22Rv1 (cell line): ENCODE data around the gene XPO5.

Experiments
- H3K27ac ChIP-seq: fragments of 450-650 bp; 2 replicates; pipeline ENCODE4 v1.5.1; 2017
- ZFX ChIP-seq: fragments of 450-650 bp; IDR thresholded peaks from 2 replicates; pipeline ENCODE4 v1.6.1; 2017; ENCODE audit warnings: antibody characterized with exemption, borderline replicate concordance
- TF ChIP-seq, protein P1 (sequence below): fragments of 450-650 bp; IDR thresholded peaks from 2 replicates; pipeline ENCODE4 v1.5.1; 2017; ENCODE audit warnings: mild to moderate bottlenecking

The XPO5 gene

GRCh38 chr6:43495409-43495941 lies 80.4 kb downstream of the XPO5 start:
- H3K27ac ChIP-seq, result no peak overlapping the region

DNA sequence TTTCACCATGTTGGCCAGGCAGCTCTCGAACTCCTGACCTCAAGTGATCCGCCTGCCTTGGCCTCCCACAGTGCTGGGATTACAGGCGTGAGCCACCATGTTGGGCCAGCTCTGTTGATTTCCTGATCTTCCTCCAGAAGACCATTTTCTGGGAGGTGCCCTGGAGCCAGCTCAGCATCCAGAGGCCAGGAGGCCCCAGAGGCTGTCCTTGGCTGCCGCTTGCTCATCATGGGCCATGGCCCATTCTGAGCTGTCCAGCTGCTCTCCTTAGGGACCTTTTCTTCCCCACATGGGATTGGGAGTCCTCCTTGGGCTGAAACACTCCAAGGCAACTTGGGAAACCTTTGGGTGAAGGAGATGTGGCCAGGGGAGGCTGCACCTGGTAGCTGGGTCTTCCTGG lies 81.1 kb downstream of the XPO5 start:
- H3K27ac ChIP-seq, result no peak overlapping the region
- TF ChIP-seq ZFX, result no peak
- TF ChIP-seq, protein P1, sequence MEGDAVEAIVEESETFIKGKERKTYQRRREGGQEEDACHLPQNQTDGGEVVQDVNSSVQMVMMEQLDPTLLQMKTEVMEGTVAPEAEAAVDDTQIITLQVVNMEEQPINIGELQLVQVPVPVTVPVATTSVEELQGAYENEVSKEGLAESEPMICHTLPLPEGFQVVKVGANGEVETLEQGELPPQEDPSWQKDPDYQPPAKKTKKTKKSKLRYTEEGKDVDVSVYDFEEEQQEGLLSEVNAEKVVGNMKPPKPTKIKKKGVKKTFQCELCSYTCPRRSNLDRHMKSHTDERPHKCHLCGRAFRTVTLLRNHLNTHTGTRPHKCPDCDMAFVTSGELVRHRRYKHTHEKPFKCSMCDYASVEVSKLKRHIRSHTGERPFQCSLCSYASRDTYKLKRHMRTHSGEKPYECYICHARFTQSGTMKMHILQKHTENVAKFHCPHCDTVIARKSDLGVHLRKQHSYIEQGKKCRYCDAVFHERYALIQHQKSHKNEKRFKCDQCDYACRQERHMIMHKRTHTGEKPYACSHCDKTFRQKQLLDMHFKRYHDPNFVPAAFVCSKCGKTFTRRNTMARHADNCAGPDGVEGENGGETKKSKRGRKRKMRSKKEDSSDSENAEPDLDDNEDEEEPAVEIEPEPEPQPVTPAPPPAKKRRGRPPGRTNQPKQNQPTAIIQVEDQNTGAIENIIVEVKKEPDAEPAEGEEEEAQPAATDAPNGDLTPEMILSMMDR, result no peak

More at GRCh38 chr6:43495409-43495941, 80.4 kb downstream of the XPO5 start:
- TF ChIP-seq ZFX, result no peak
- TF ChIP-seq, protein P1, result no peak

DNA sequence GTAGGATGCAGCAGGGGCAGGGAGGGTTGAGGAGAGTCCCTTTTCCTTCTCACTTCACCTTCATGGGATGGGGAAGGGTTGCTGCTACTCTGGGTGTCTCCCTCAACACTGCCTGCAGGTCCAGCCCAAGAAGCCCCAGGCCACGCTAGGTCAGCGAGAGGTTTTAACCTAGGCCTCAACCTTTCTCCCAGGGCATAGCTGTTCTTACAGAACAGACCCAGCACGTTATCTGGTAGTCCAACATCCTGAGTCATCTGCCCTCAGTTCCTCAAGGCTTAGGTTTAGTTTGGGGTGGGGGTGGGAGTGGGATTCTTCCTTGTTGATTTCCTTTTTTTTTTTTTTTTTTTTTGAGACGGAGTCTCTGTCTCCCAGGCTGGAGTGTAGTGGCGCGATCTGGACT lies 81.5 kb downstream of the XPO5 start:
- H3K27ac ChIP-seq, result no peak overlapping the region
- TF ChIP-seq, protein P1, result no peak
- TF ChIP-seq ZFX, result no peak

DNA sequence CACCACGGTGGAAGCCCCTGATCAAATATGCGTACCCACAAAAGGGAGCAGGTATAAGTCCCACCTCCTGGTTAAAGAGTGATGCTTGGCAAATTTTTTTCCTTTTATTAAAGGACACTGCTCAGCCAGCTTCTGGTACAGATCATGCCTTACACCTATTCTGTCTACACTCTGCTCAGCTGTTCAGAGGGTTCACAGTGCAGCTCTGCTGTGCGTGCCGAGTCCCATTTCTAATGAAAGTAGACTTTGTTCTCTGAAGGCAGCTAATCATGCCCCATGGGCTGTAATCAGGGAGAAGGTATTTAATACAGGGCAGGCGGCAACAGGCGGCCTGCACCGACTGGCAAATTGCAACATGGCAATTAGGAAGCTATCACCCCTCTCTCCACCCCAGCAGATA lies 82.0 kb downstream of the XPO5 start:
- no peak for TF ChIP-seq ZFX
- TF ChIP-seq, protein P1, result no peak
- no peak overlapping the region for H3K27ac ChIP-seq

GRCh38 chr6:43493230-43493629 lies 82.6 kb downstream of the XPO5 start:
- TF ChIP-seq, protein P1, result no peak
- TF ChIP-seq ZFX, result no peak
- H3K27ac ChIP-seq, result no peak overlapping the region

DNA sequence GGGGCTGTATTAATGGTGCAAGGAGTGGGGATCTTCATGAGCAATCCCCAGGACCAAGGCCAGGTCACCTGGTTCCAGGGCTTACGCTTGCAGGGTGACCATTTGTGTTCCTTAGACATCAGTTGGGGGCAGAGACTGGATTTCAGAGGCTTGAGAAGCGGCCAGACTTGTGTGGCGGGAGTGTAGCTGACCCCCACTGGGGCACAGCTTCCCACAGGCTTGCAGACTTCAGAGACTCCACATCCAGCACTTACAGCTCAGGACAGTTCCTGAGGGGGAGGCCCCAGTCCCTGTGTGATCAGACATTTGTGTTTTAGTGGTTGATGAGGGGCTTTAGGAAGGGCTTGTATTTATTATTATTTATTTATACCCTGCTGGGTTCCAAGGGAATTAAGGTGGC lies 83.2 kb downstream of the XPO5 start:
- TF ChIP-seq, protein P1, result no peak
- no peak for TF ChIP-seq ZFX
- no peak overlapping the region for H3K27ac ChIP-seq

GRCh38 chr6:43491750-43492661 lies 83.8 kb downstream of the XPO5 start:
- no peak overlapping the region for H3K27ac ChIP-seq
- TF ChIP-seq, protein P1, result no peak
- TF ChIP-seq ZFX, result no peak
